Stomach smooth muscle (tissue), 2 donors: Measurements from ENCODE around the gene WFDC2.
"Not testable (repeated sequence)": the region's sequence is repeated elsewhere in the genome, so short reads cannot be mapped to it uniquely, and the experiment has no call there.

Experiments used
- H3K27ac ChIP-seq: one replicate; pipeline ENCODE4 v1.7.0; 2013; ENCODE audit warnings: mild to moderate bottlenecking, low read length, inconsistent platforms
- H3K27me3 ChIP-seq, 2 donors: one replicate each; pipeline ENCODE4 v1.7.0; 2013; ENCODE audit warnings: low read length in 2 of 2; ENCODE audit not compliant: insufficient read depth in 2 of 2, control insufficient read depth in 1 of 2
- H3K36me3 ChIP-seq, 2 donors: one replicate each; pipeline ENCODE4 v1.7.0; 2013; ENCODE audit warnings: low read length in 2 of 2; ENCODE audit not compliant: control insufficient read depth in 2 of 2, insufficient read depth in 2 of 2
- H3K4me1 ChIP-seq: one replicate; pipeline ENCODE4 v1.7.0; 2013; ENCODE audit warnings: low read length; ENCODE audit not compliant: control insufficient read depth, insufficient read depth
- H3K4me3 ChIP-seq, 2 donors: one replicate each; pipeline ENCODE4 v1.7.0; 2013; ENCODE audit warnings: low read length in 2 of 2
- H3K9ac ChIP-seq, 2 donors: one replicate each; pipeline ENCODE4 v1.7.0; 2013; ENCODE audit warnings: low read length in 2 of 2, mild to moderate bottlenecking in 1 of 2
- H3K9me3 ChIP-seq, 2 donors: one replicate each; pipeline ENCODE4 v1.7.0; 2013; ENCODE audit warnings: low read length in 2 of 2; ENCODE audit not compliant: control insufficient read depth in 2 of 2
- donor health status: healthy.
- donor health status: Pancreatic carcinoma.

The WFDC2 gene

GRCh38 chr20:45470937-45471336 lies 1.4 kb downstream of the WFDC2 start:
- Histone ChIP-seq H3K27ac (no peak overlapping the region), H3K9ac (peak overlapping the region; percentile 49 to 62), H3K4me1 (peaks cover 20% of the 10 kb centered on the region), H3K4me3 (peak overlapping the region; percentile 59 to 76), H3K36me3 (no peaks in the 10 kb centered on the region), H3K9me3 (no peaks in the 10 kb centered on the region), H3K27me3 (peaks cover 6 to 11% of the 10 kb centered on the region in 2 donors)

GRCh38 chr20:45472286-45472685 lies 2.7 kb downstream of the WFDC2 start:
- not testable (repeated sequence) for H3K9ac ChIP-seq, H3K36me3 ChIP-seq, H3K27ac ChIP-seq, H3K9me3 ChIP-seq, H3K4me3 ChIP-seq
- Histone ChIP-seq H3K27me3 (peaks cover 6 to 11% of the 10 kb centered on the region in 2 donors), H3K4me1 (peaks cover 20% of the 10 kb centered on the region)

GRCh38 chr20:45477530-45478148 lies 8.1 kb downstream of the WFDC2 start:
- not testable (repeated sequence) for H3K4me3 ChIP-seq, H3K4me1 ChIP-seq, H3K27ac ChIP-seq, H3K36me3 ChIP-seq, H3K9ac ChIP-seq, H3K9me3 ChIP-seq
- H3K27me3 ChIP-seq = peaks cover 12 to 14% of the 10 kb centered on the region in 2 donors

GRCh38 chr20:45479822-45480221 lies 10.3 kb downstream of the WFDC2 start:
- peaks cover 12 to 14% of the 10 kb centered on the region in 2 donors for H3K27me3 ChIP-seq
- no peak overlapping the region for H3K9ac ChIP-seq
- H3K4me1 ChIP-seq = no peaks in the 10 kb centered on the region
- no peaks in the 10 kb centered on the region for H3K36me3 ChIP-seq
- H3K4me3 ChIP-seq = no peak overlapping the region
- no peaks in the 10 kb centered on the region for H3K9me3 ChIP-seq
- no peak overlapping the region for H3K27ac ChIP-seq

DNA sequence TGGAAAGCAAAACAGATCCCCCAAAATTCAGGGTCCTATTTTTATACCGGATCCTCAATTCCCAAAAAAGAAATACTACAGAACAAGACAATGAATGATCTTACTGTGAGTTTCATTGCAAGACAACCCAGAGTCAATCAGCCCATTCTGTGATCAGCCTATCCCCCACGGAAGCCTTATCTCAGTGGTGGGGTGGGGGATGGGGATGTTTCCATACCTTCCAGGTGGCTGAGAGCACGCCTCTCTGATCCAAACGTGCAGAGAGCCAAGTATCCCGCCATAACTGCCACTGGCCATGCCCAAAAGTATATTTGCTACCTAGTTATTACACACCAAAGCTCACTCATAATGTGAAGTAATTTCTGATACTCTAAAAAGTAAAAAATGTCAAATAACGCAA lies 15.1 kb downstream of the WFDC2 start:
- H3K27ac ChIP-seq = no peak overlapping the region
- no peaks in the 10 kb centered on the region for H3K9me3 ChIP-seq
- H3K9ac ChIP-seq = no peak overlapping the region
- no peak overlapping the region for H3K4me3 ChIP-seq
- H3K36me3 ChIP-seq = no peaks in the 10 kb centered on the region
- peaks cover 12 to 17% of the 10 kb centered on the region in 2 donors for H3K27me3 ChIP-seq
- H3K4me1 ChIP-seq = no peaks in the 10 kb centered on the region

DNA sequence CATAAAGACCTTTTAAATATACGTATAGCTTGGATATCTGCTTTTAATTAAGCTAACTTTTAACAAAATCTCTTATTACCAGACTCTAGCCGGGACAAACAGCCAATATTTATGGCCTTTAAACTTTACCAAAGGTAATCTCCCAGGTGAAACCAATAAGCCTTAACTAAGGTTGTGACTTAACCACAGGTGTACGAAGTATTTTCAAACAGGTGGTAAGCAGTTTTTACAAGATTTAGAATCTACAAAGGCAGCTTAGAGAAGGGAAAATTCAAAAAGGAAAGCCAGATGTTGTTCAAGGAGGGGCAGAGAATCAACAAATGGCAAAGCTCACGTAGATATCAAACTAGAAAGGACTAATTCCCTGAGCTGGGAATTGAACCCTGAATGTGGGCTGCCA lies 15.8 kb downstream of the WFDC2 start:
- Histone ChIP-seq H3K4me1 (no peaks in the 10 kb centered on the region), H3K27me3 (peaks cover 11 to 12% of the 10 kb centered on the region in 2 donors), H3K9me3 (no peaks in the 10 kb centered on the region), H3K36me3 (no peaks in the 10 kb centered on the region), H3K4me3 (no peak overlapping the region), H3K27ac (no peak overlapping the region), H3K9ac (no peak overlapping the region)

- H3K4me1 ChIP-seq = no peaks in the 10 kb centered on the region
- no peak overlapping the region for H3K27ac ChIP-seq
- H3K27me3 ChIP-seq = peaks cover 3% of the 10 kb centered on the region in 2 donors
- H3K4me3 ChIP-seq = no peak overlapping the region
- H3K9ac ChIP-seq = no peak overlapping the region
- H3K9me3 ChIP-seq = no peaks in the 10 kb centered on the region
- H3K36me3 ChIP-seq = no peaks in the 10 kb centered on the region
These were observed 17.7 kb downstream of the WFDC2 start for GRCh38 chr20:45487231-45487635.

- no peak overlapping the region for H3K27ac ChIP-seq
These were observed 19.6 kb downstream of the WFDC2 start for GRCh38 chr20:45489083-45489531.

GRCh38 chr20:45495501-45495941 lies 26.0 kb downstream of the WFDC2 start:
- no peaks in the 10 kb centered on the region for H3K36me3 ChIP-seq
- H3K27me3 ChIP-seq = peaks cover 6 to 8% of the 10 kb centered on the region in 2 donors

More at GRCh38 chr20:45489083-45489531, 19.6 kb downstream of the WFDC2 start:
- Histone ChIP-seq H3K27me3 (peaks cover 3% of the 10 kb centered on the region in 2 donors), H3K4me3 (no peak overlapping the region), H3K9ac (no peak overlapping the region), H3K9me3 (no peaks in the 10 kb centered on the region), H3K36me3 (no peaks in the 10 kb centered on the region), H3K4me1 (no peaks in the 10 kb centered on the region)

DNA sequence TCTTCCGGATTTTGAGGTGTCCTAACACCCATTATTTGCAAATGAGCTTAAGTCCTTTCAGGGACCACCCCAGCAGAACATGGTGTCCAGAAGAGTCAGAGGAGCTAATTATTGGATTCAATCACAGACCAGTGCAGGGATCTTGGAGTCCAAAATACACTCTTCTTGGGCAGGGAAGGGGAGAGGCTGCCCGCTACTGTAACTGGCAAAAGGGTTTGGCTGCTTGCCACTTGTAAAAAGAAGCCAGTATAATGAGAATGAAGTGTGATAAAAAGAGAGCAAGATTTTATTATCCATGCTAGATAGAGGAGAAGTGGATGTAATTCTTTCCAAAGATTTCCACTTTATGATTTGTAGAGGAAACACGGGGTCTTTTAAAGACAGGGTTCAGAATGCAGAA lies 26.6 kb downstream of the WFDC2 start:
- peaks cover 6 to 8% of the 10 kb centered on the region in 2 donors for H3K27me3 ChIP-seq
- no peak overlapping the region for H3K27ac ChIP-seq
- H3K9ac ChIP-seq = no peak overlapping the region
- H3K4me3 ChIP-seq = no peak overlapping the region
- no peaks in the 10 kb centered on the region for H3K36me3 ChIP-seq
- H3K9me3 ChIP-seq = no peaks in the 10 kb centered on the region
- H3K4me1 ChIP-seq = no peaks in the 10 kb centered on the region

More at GRCh38 chr20:45495501-45495941, 26.0 kb downstream of the WFDC2 start:
- Histone ChIP-seq H3K9ac (no peak overlapping the region), H3K9me3 (no peaks in the 10 kb centered on the region), H3K4me1 (no peaks in the 10 kb centered on the region), H3K4me3 (no peak overlapping the region), H3K27ac (no peak overlapping the region)

GRCh38 chr20:45497971-45498494 lies 28.5 kb downstream of the WFDC2 start:
- Histone ChIP-seq H3K27ac (no peak overlapping the region), H3K36me3 (no peaks in the 10 kb centered on the region), H3K4me1 (no peaks in the 10 kb centered on the region), H3K27me3 (peaks cover 6 to 8% of the 10 kb centered on the region in 2 donors), H3K9ac (no peak overlapping the region), H3K4me3 (no peak overlapping the region), H3K9me3 (no peaks in the 10 kb centered on the region)
